ENCODE measurements around the gene FIS1. TPM values are rescaled to one million over a fixed set of nuclear protein-coding genes. Genes with fewer than 3 reads are reported as not detected.

FIS1 gene
- total RNA-seq, 1 experiment from 2014 or later: 124 TPM

DNA sequence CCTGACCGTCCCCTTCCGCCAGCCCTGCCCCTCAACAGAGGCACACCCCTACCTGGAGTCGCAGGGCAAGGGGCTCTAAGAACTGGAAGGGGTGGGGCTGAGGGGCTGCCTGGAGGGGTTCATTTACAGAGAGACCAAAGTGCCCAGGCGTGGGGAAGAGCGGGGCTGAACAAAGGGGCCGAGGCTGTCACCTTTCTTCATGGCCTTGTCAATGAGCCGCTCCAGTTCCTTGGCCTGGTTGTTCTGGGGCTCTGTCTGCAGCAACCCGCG lies 5.0 kb downstream of the FIS1 start:
- no peaks in the 10 kb centered on the region for H3K9me3 ChIP-seq (ENCODE audit: control insufficient read depth, low read depth, low read length)
- peaks cover 3 to 29% (median 4%) of the 10 kb centered on the region in 3 experiments; a peak in 5 of 7 replicates for H3K36me3 Mint-ChIP-seq (ENCODE audit: insufficient read depth in 1 of 3, low read depth in 3 of 3)

More for the DNA sequence above, 5.0 kb downstream of the FIS1 start:
- H2BK15ac ChIP-seq (ENCODE audit: low read depth, low read length): no peak overlapping the region
- no peak overlapping the region for H4K5ac ChIP-seq (ENCODE audit: insufficient read length, low read depth, low read length)
- H3K27ac ChIP-seq (ENCODE audit: insufficient read length, low read depth, low read length): no peak overlapping the region
- no peak overlapping the region for H3K14ac ChIP-seq (ENCODE audit: insufficient read depth, low read length)
- H3K27ac Mint-ChIP-seq: 0 out of 7 replicates have a peak overlapping the region, but pooled peaks of 1 of the 3 experiments have one; percentile 74
- no peak overlapping the region for H2BK12ac ChIP-seq (ENCODE audit: insufficient read length, low read depth, low read length)
- H2BK5ac ChIP-seq (ENCODE audit: insufficient read length, low read length): no peak overlapping the region
- H3K79me1 ChIP-seq (ENCODE audit: insufficient read depth, low read depth, low read length, poor library complexity, severe bottlenecking): no peaks in the 10 kb centered on the region
- no peak overlapping the region for H3K4me2 ChIP-seq (ENCODE audit: insufficient read depth, insufficient read length, low read length)
- no peak overlapping the region for H2AFZ ChIP-seq (ENCODE audit: low read length)
- WGBS (ENCODE audit: extremely low coverage, insufficient read length, low lambda C conversion rate): no CpG with 5 or more reads among the region's 9 CpGs
- no peak overlapping the region for H3T11ph ChIP-seq (ENCODE audit: low read length)
- H3K56ac ChIP-seq (ENCODE audit: insufficient read length, low read depth, low read length): no peak overlapping the region
- H3K27me3 ChIP-seq (ENCODE audit: insufficient read depth, low read length): no peaks in the 10 kb centered on the region
- H3K4me3 Mint-ChIP-seq: no peak overlapping the region
- peaks cover 9 to 24% of the 10 kb centered on the region in 2 experiments for H3K4me1 Mint-ChIP-seq
- H4K8ac ChIP-seq (replicated peaks; ENCODE audit: insufficient read length, low read depth, low read length): no peak overlapping the region
- H3K79me2 ChIP-seq (ENCODE audit: insufficient read depth, low read length): no peaks in the 10 kb centered on the region
- no peak overlapping the region for H2BK120ac ChIP-seq (ENCODE audit: low read depth, low read length, poor library complexity, severe bottlenecking)
- no peaks in the 10 kb centered on the region for H3K9me3 Mint-ChIP-seq
- H3K18ac ChIP-seq (ENCODE audit: insufficient read length, low read depth, low read length): no peak overlapping the region
- no peaks in the 10 kb centered on the region for H3K4me1 ChIP-seq (ENCODE audit: insufficient read depth, low read length)
- no peak overlapping the region for H4K91ac ChIP-seq (ENCODE audit: insufficient read length, low read depth, low read length)
- no peak overlapping the region for H2BK20ac ChIP-seq (ENCODE audit: low read depth, low read length, poor library complexity, severe bottlenecking)
- H3K27me3 Mint-ChIP-seq (ENCODE audit: low read depth): no peaks in the 10 kb centered on the region
- TF ChIP-seq, protein P1, sequence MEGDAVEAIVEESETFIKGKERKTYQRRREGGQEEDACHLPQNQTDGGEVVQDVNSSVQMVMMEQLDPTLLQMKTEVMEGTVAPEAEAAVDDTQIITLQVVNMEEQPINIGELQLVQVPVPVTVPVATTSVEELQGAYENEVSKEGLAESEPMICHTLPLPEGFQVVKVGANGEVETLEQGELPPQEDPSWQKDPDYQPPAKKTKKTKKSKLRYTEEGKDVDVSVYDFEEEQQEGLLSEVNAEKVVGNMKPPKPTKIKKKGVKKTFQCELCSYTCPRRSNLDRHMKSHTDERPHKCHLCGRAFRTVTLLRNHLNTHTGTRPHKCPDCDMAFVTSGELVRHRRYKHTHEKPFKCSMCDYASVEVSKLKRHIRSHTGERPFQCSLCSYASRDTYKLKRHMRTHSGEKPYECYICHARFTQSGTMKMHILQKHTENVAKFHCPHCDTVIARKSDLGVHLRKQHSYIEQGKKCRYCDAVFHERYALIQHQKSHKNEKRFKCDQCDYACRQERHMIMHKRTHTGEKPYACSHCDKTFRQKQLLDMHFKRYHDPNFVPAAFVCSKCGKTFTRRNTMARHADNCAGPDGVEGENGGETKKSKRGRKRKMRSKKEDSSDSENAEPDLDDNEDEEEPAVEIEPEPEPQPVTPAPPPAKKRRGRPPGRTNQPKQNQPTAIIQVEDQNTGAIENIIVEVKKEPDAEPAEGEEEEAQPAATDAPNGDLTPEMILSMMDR (conservative IDR thresholded peaks at IDR 0.05): no peak
- H4K20me1 ChIP-seq (ENCODE audit: control insufficient read depth, insufficient read depth, insufficient read length): peaks cover 4% of the 10 kb centered on the region
- DNase-seq: no peak
- no peak overlapping the region for H2AK5ac ChIP-seq (ENCODE audit: insufficient read length, low read length)
- H3K4ac ChIP-seq (ENCODE audit: low read depth, low read length): no peak overlapping the region
- H3K9ac ChIP-seq (ENCODE audit: extremely low read depth, insufficient read length, low read length): no peak overlapping the region
- H3K23ac ChIP-seq (ENCODE audit: insufficient read length, low read depth, low read length): no peak overlapping the region
- H3K23me2 ChIP-seq (ENCODE audit: insufficient read length, low read depth, low read length, poor library complexity, severe bottlenecking): peaks cover 8% of the 10 kb centered on the region

Measured in H9 (cell line).